Panc1 (cell line): ENCODE results near the gene JOSD2. TPM values are rescaled to one million over a fixed set of nuclear protein-coding genes. Genes with fewer than 3 reads are reported as not detected.

ENCODE experiments used
- ATAC-seq: fragments of 200-7000 bp; cut with Tn5 transposase; 2 replicates; pipeline ENCODE4 v1.9.1; 2020; ENCODE audit warnings: mild to moderate bottlenecking, moderate library complexity
- BruUV-seq: library from RNA; stranded (reverse); fragments of 400-500 nt; replicated peaks from 2 replicates; lab custom pipeline; 2021; lab: Mats Ljungman, UMichigan
- CTCF ChIA-PET: fragments of 300-600 bp; sonication (Branson Sonifier 250); formaldehyde crosslinking; loops from one replicate; lab custom pipeline; 2022; ENCODE audit warnings: antibody characterized with exemption; lab: Charles Lee
- POLR2A ChIA-PET: fragments of 300-600 bp; sonication (Branson Sonifier 250); formaldehyde crosslinking; loops from one replicate; lab custom pipeline; 2022; ENCODE audit warnings: antibody characterized with exemption; lab: Charles Lee
- DNase-seq: peaks from one replicate; pipeline ENCODE4 v3.0.0-alpha.2; 2010; ENCODE audit warnings: low read depth, low spot score
- H3K27ac ChIP-seq: 2 replicates; pipeline ENCODE4 v1.5.1; 2011; ENCODE audit warnings: mild to moderate bottlenecking, low read length, inconsistent platforms
- H3K27me3 ChIP-seq: fragments of 200-500 bp; sonication (Bioruptor generic); 2 replicates; pipeline ENCODE4 v1.6.0; 2014; ENCODE audit warnings: low read length, inconsistent platforms; ENCODE audit not compliant: control insufficient read depth, insufficient read depth
- H3K36me3 ChIP-seq: fragments of 200-500 bp; sonication (Bioruptor generic); 2 replicates; pipeline ENCODE4 v1.5.1; 2014; ENCODE audit warnings: inconsistent platforms, mild to moderate bottlenecking, low read length, moderate library complexity; ENCODE audit not compliant: control insufficient read depth, insufficient read depth
- H3K4me1 ChIP-seq: 2 replicates; pipeline ENCODE4 v1.5.1; 2011; ENCODE audit warnings: inconsistent platforms, mild to moderate bottlenecking, low read length, moderate library complexity; ENCODE audit not compliant: control insufficient read depth, insufficient read depth
- H3K4me3 ChIP-seq, 2 experiments: 2 replicates each; pipeline ENCODE4 v1.5.1; 2011 to 2012; ENCODE audit warnings: low read depth in 2 of 2, low read length in 2 of 2, mild to moderate bottlenecking in 2 of 2, inconsistent platforms in 1 of 2, moderate library complexity in 1 of 2
- H3K9me3 ChIP-seq: fragments of 200-500 bp; sonication (Bioruptor generic); 2 replicates; pipeline ENCODE4 v1.5.1; 2014; ENCODE audit warnings: low read depth, mild to moderate bottlenecking, inconsistent platforms, low read length, moderate library complexity; ENCODE audit not compliant: control insufficient read depth, insufficient read depth
- CTCF ChIP-seq: fragments of 450-650 bp; IDR thresholded peaks from 2 replicates; pipeline ENCODE4 v1.5.1; 2017; ENCODE audit warnings: mild to moderate bottlenecking
- POLR2AphosphoS5 ChIP-seq: IDR thresholded peaks from 2 replicates; pipeline ENCODE4 v1.6.1; 2012; ENCODE audit warnings: mild to moderate bottlenecking, low read depth, low read length, moderate library complexity
- SIN3A ChIP-seq: IDR thresholded peaks from 2 replicates; pipeline ENCODE4 v1.6.1; 2012; ENCODE audit warnings: low read depth, mild to moderate bottlenecking, low read length, moderate library complexity, borderline replicate concordance; ENCODE audit not compliant: insufficient read depth
- TCF7L2 ChIP-seq: IDR thresholded peaks from 2 replicates; pipeline ENCODE4 v1.6.1; 2011; ENCODE audit warnings: mild to moderate bottlenecking, low read depth, low read length, inconsistent platforms
- in situ Hi-C: cut with HindIII; loops from 2 replicates; pipeline ENCODE4 v1.10.0; 2016; ENCODE audit warnings: low sequenced_read_pairs, low pct_unique_long_range_greater_than_20kb
- intact Hi-C: fragments of 100-400 bp; cut with micrococcal nuclease; formaldehyde crosslinking; loops from one replicate; pipeline ENCODE4 v1.10.0; 2022; ENCODE audit not compliant: unreplicated experiment
- total RNA-seq: library from RNA; stranded (reverse); gene quantifications from one replicate; pipeline ENCODE4 v1.2.1, GENCODE V29; 2021; ENCODE audit not compliant: unreplicated experiment
- TF ChIP-seq, protein P1 (sequence below), 2 experiments: IDR thresholded peaks; 2 replicates each; pipeline ENCODE4 v1.6.1; 2011 to 2012; ENCODE audit warnings: low read depth in 2 of 2, control low read depth in 1 of 2, low read length in 1 of 2, mild to moderate bottlenecking in 1 of 2, moderate library complexity in 1 of 2; ENCODE audit not compliant: insufficient read depth in 1 of 2

The JOSD2 gene
- total RNA-seq, 1 experiment from 2014 or later, result 51.8 TPM

GRCh38 chr19:50513746-50514345 is 2.9 kb upstream of the JOSD2 start, which contains the start of gene ASPDH:
ASPDH (minus strand) TSS chr19:50513913; CDS start chr19:50513823, 90 bp downstream.
- H3K9me3 ChIP-seq, result no peaks in the 10 kb centered on the region
- ATAC-seq, result no peak
- no peak within 1 kb of the TSS for H3K4me3 ChIP-seq
- no peaks in the 10 kb centered on the region; the same call in 1 of the 2 replicates for H3K36me3 ChIP-seq
- intact Hi-C loops, result no loop called here
- TF ChIP-seq TCF7L2 (no peak), POLR2AphosphoS5 (no peak), SIN3A (no peak), CTCF (no peak)
- TF ChIP-seq, protein P1, sequence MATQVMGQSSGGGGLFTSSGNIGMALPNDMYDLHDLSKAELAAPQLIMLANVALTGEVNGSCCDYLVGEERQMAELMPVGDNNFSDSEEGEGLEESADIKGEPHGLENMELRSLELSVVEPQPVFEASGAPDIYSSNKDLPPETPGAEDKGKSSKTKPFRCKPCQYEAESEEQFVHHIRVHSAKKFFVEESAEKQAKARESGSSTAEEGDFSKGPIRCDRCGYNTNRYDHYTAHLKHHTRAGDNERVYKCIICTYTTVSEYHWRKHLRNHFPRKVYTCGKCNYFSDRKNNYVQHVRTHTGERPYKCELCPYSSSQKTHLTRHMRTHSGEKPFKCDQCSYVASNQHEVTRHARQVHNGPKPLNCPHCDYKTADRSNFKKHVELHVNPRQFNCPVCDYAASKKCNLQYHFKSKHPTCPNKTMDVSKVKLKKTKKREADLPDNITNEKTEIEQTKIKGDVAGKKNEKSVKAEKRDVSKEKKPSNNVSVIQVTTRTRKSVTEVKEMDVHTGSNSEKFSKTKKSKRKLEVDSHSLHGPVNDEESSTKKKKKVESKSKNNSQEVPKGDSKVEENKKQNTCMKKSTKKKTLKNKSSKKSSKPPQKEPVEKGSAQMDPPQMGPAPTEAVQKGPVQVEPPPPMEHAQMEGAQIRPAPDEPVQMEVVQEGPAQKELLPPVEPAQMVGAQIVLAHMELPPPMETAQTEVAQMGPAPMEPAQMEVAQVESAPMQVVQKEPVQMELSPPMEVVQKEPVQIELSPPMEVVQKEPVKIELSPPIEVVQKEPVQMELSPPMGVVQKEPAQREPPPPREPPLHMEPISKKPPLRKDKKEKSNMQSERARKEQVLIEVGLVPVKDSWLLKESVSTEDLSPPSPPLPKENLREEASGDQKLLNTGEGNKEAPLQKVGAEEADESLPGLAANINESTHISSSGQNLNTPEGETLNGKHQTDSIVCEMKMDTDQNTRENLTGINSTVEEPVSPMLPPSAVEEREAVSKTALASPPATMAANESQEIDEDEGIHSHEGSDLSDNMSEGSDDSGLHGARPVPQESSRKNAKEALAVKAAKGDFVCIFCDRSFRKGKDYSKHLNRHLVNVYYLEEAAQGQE (IDR thresholded peaks at IDR 0.05; ENCODE audit: insufficient read depth in 1 of 2, low read depth in 2 of 2, low read length in 1 of 2), result no peak
- no peaks in the 10 kb centered on the region for H3K27me3 ChIP-seq
- H3K27ac ChIP-seq, result no peak within 1 kb of the TSS
- ChIA-PET POLR2A (no interaction called here), CTCF (no interaction called here)
- no peaks in the 10 kb centered on the region for H3K4me1 ChIP-seq
- no TSS peak for BruUV-seq
- DNase-seq, result no peak
- in situ Hi-C loops, result no loop called here

DNA sequence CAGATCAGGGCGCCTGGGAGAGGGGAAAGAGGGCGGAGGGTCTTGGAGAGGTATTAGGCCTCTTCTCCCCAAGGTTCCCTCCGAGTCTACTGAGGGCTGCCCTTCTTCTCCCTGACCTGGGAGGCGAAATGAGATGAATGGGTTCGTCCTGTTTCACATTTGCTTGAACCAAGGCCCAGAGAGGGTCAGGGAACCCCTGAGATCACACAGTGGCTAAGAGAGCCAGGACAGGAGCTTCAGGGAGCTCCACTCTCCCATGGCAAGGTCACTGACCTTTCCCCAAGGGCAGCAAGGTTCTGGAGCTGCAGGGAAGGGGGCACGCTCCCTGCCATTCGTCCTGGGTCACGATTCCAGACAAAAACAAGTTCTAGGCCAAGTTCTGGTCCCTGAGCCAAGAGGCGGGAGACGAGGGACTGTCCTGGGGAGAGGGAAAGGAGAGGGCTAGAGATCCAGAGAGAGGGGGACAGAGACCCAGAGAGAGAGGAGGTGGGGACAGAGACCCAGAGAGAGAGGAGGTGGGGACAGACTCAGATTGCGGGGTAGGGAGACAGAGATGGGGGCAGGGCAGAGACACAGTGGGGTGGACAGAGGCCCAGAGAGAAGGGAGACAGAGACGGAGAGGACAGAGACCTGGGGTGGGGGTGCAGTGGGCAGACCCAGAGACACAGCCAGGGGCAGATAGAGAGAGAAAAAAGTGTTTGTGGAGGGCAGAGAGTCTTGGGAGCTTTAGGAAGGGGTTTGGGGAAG is 2.2 kb upstream of the JOSD2 start:
- H3K9me3 ChIP-seq, result no peaks in the 10 kb centered on the region
- H3K27me3 ChIP-seq, result no peaks in the 10 kb centered on the region
- in situ Hi-C loops, result no loop called here
- H3K27ac ChIP-seq, result no peak overlapping the region
- no peak overlapping the region for H3K4me3 ChIP-seq
- H3K4me1 ChIP-seq, result no peaks in the 10 kb centered on the region
- BruUV-seq, result no TSS peak
- H3K36me3 ChIP-seq, result no peaks in the 10 kb centered on the region; the same call in 1 of the 2 replicates
- POLR2A ChIA-PET, result no interaction called here
- TF ChIP-seq, protein P1 (IDR thresholded peaks at IDR 0.05; ENCODE audit: insufficient read depth in 1 of 2, low read depth in 2 of 2, low read length in 1 of 2), result no peak
- TF ChIP-seq TCF7L2 (no peak), SIN3A (no peak), CTCF (no peak), POLR2AphosphoS5 (no peak)
- intact Hi-C loops, result no loop called here
- no peak for DNase-seq
- CTCF ChIA-PET, result no interaction called here
- no peak for ATAC-seq
